Endothelial cell of umbilical vein (primary cell): ENCODE measurements around the gene CLCN6. TPM values are rescaled to one million over a fixed set of nuclear protein-coding genes. Genes with fewer than 3 reads are reported as not detected.
A peak's percentile ranks its signal among the peaks of the same experiment; 100 is the strongest.

Experiments used
- BruUV-seq: library from RNA; stranded (reverse); fragments of 400-500 nt; replicated peaks from 2 replicates; lab custom pipeline; 2021; lab: Mats Ljungman, UMichigan
- CTCF ChIA-PET: fragments of 300-600, 350-600 bp; sonication (Branson Sonifier 250); formaldehyde crosslinking; loops from one replicate; lab custom pipeline; 2021; ENCODE audit warnings: antibody characterized with exemption, inconsistent platforms; lab: Charles Lee
- POLR2A ChIA-PET: fragments of 300-600, 350-600 bp; sonication (Branson Sonifier 250); formaldehyde crosslinking; loops from one replicate; lab custom pipeline; 2021; ENCODE audit warnings: antibody characterized with exemption, inconsistent platforms; lab: Charles Lee
- DNase-seq: peaks from one replicate; pipeline ENCODE4 v3.0.0-alpha.2; 2011; ENCODE audit warnings: low read depth, low spot score
- FAIRE-seq: peaks from 2 replicates; lab custom pipeline; 2011; peaks lifted over from hg19 to GRCh38; lab: Jason Lieb, UNC
- H2AFZ ChIP-seq: 2 replicates; pipeline ENCODE4 v1.6.0; 2012; ENCODE audit warnings: low read depth, low read length, control low read depth, inconsistent platforms
- H3K27ac ChIP-seq: 2 replicates; pipeline ENCODE4 v1.5.1; 2011; ENCODE audit warnings: low read depth, mild to moderate bottlenecking, control low read depth, low read length, moderate library complexity; ENCODE audit not compliant: insufficient read depth
- H3K27me3 ChIP-seq, 2 experiments: 2 replicates each; pipeline versions ENCODE4 v1.6.0 to v1.6.1; 2011; ENCODE audit warnings: low read length in 2 of 2, mixed read lengths in 1 of 2; ENCODE audit not compliant: control insufficient read depth in 2 of 2, insufficient read depth in 2 of 2
- H3K36me3 ChIP-seq, 2 experiments: 2 replicates in 1 of 2; 3 replicates in 1 of 2; pipeline ENCODE4 v1.5.1; 2011; ENCODE audit warnings: low read length in 2 of 2, mild to moderate bottlenecking in 1 of 2, moderate library complexity in 1 of 2; ENCODE audit not compliant: control insufficient read depth in 2 of 2, insufficient read depth in 2 of 2; ENCODE audit errors: extremely low read depth in 1 of 2
- H3K4me1 ChIP-seq: 3 replicates; pipeline ENCODE4 v1.5.1; 2011; ENCODE audit warnings: mild to moderate bottlenecking, low read length; ENCODE audit not compliant: control insufficient read depth, insufficient read depth; ENCODE audit errors: extremely low read depth
- H3K4me2 ChIP-seq: 2 replicates; pipeline ENCODE4 v1.6.1; 2011; ENCODE audit warnings: low read length, control low read depth, mixed read lengths; ENCODE audit not compliant: insufficient read depth
- H3K4me3 ChIP-seq, 3 experiments: fragments of 200-600 bp in 1 of 3; sonication (generic), shearing (Covaris generic) in 1 of 3; replicated peaks in 1 of 3; 2 replicates each; pipeline ENCODE4 v1.5.1; 2011 to 2016; ENCODE audit warnings: control low read depth in 3 of 3, low read length in 3 of 3, mild to moderate bottlenecking in 2 of 3, inconsistent platforms in 1 of 3, low read depth in 1 of 3, moderate library complexity in 1 of 3; ENCODE audit not compliant: insufficient read depth in 1 of 3
- H3K79me2 ChIP-seq: 2 replicates; pipeline ENCODE4 v1.6.0; 2012; ENCODE audit warnings: low read length, inconsistent platforms; ENCODE audit not compliant: control insufficient read depth, insufficient read depth
- H3K9ac ChIP-seq: replicated peaks from 2 replicates; pipeline ENCODE3; 2011; ENCODE audit warnings: low read length, control low read depth; ENCODE audit not compliant: insufficient read depth; ENCODE audit errors: extremely low read depth
- H3K9me1 ChIP-seq: replicated peaks from 3 replicates; pipeline ENCODE4 v1.6.0; 2011; ENCODE audit warnings: mild to moderate bottlenecking, low read length; ENCODE audit not compliant: control insufficient read depth, insufficient read depth; ENCODE audit errors: extremely low read depth
- H3K9me3 ChIP-seq: replicated peaks from 2 replicates; pipeline ENCODE4 v1.5.1; 2012; ENCODE audit warnings: low read length, inconsistent platforms; ENCODE audit not compliant: control insufficient read depth, insufficient read depth
- H4K20me1 ChIP-seq: replicated peaks from 2 replicates; pipeline ENCODE3; 2011; ENCODE audit warnings: mild to moderate bottlenecking, low read length; ENCODE audit not compliant: control insufficient read depth, insufficient read depth; ENCODE audit errors: extremely low read depth
- CTCF ChIP-seq, 2 donors: IDR thresholded peaks; 1 replicate in 1 of 2; 2 replicates in 1 of 2; pipeline ENCODE4 v1.5.1; 2011; ENCODE audit warnings: low read length in 2 of 2, mild to moderate bottlenecking in 2 of 2, moderate library complexity in 2 of 2, control low read depth in 1 of 2, inconsistent platforms in 1 of 2, low read depth in 1 of 2; ENCODE audit not compliant: insufficient read depth in 1 of 2; ENCODE audit errors: extremely low read depth in 1 of 2
- FOS ChIP-seq: IDR thresholded peaks from 2 replicates; pipeline ENCODE4 v1.6.1; 2011; ENCODE audit warnings: mild to moderate bottlenecking, low read length, moderate library complexity, borderline replicate concordance; ENCODE audit not compliant: insufficient read depth
- GATA2 ChIP-seq: IDR thresholded peaks from 2 replicates; pipeline ENCODE4 v1.7.0; 2011; ENCODE audit warnings: low read depth, mild to moderate bottlenecking, moderate library complexity, mixed read lengths, low read length; ENCODE audit not compliant: insufficient read length, insufficient read depth
- JUN ChIP-seq: IDR thresholded peaks from 2 replicates; pipeline ENCODE4 v1.6.1; 2011; ENCODE audit warnings: borderline replicate concordance, low read depth; ENCODE audit not compliant: insufficient read length, insufficient read depth
- MAX ChIP-seq: IDR thresholded peaks from 2 replicates; pipeline ENCODE4 v1.6.1; 2011; ENCODE audit not compliant: insufficient read depth, insufficient read length
- MYC ChIP-seq: IDR thresholded peaks from one replicate; pipeline ENCODE4 v1.6.1; 2011; ENCODE audit warnings: mild to moderate bottlenecking, low read depth, low read length
- POLR2A ChIP-seq: IDR thresholded peaks from 2 replicates; pipeline ENCODE4 v1.6.1; 2012; ENCODE audit warnings: low read depth, mild to moderate bottlenecking, control low read depth, low read length
- POLR2AphosphoS5 ChIP-seq: IDR thresholded peaks from 2 replicates; pipeline ENCODE4 v1.6.1; 2012; ENCODE audit warnings: low read depth, mild to moderate bottlenecking, control low read depth, low read length, moderate library complexity; ENCODE audit not compliant: insufficient read depth
- dilution Hi-C: fragments of 300-500 bp; cut with MboI; formaldehyde crosslinking; loops from one replicate; pipeline ENCODE4 v1.15.0; 2019; ENCODE audit warnings: low sequenced_read_pairs; ENCODE audit not compliant: extremely low pct_ligation_motif_present
- intact Hi-C: fragments of 100-400 bp; cut with micrococcal nuclease; formaldehyde crosslinking; loops from one replicate; pipeline ENCODE4 v1.10.0; 2022
- polyA plus RNA-seq, 4 experiments: library from polyadenylated mRNA; depleted of rRNA in 3 of 4; stranded (reverse) in 3 of 4; unstranded in 1 of 4; fragments of >200 nt; gene quantifications; 2 replicates each; pipeline versions ENCODE4 v1.2.1 to v1.2.3, GENCODE V29; 2011 to 2012; ENCODE audit warnings: missing spikeins in 1 of 4
- total RNA-seq: library from RNA; stranded (reverse); gene quantifications from 2 replicates; pipeline ENCODE4 v1.2.3, GENCODE V29; 2021

The CLCN6 gene
- total and polyA plus RNA-seq, 2 donors (not counting 3 experiments of a cell fraction or from before 2014, with no cell fraction given), result 20.4 to 41.2 TPM

- H3K27ac ChIP-seq, result peak overlapping the region; percentile 96
These were observed 8.3 kb upstream of the CLCN6 start for GRCh38 chr1:11797525-11798216.

More at GRCh38 chr1:11797525-11798216, 8.3 kb upstream of the CLCN6 start:
- peak overlapping the region; percentile 84 for H3K9ac ChIP-seq
- no peaks in the 10 kb centered on the region for H3K9me1 ChIP-seq
- POLR2A ChIA-PET, result interaction anchor here (0.9 to 2.1 kb wide), 6 partner anchors 8 to 112 kb away, joined by 3 to 18 read pairs (median 8); partner anchors contain the start of genes CLCN6 and MTHFR
- peak overlapping the region; percentile 70 for H3K4me2 ChIP-seq
- CTCF ChIA-PET, result interaction anchor here (0.7 to 1.9 kb wide), 8 partner anchors 9 to 84 kb away, joined by 3 to 31 read pairs (median 4); partner anchors contain the start of genes CLCN6 and MTHFR
- no peaks in the 10 kb centered on the region for H3K9me3 ChIP-seq
- TF ChIP-seq POLR2AphosphoS5 (peak; percentile 64), JUN (peak; percentile 51), FOS (peak; percentile 49), MYC (no peak), MAX (no peak), CTCF (IDR thresholded peaks at IDR 0.05; ENCODE audit: extremely low read depth in 1 of 2, insufficient read depth in 1 of 2, low read depth in 1 of 2, low read length in 2 of 2) (no peak), POLR2A (no peak), GATA2 (peak; percentile 81)
- DNase-seq (peak; percentile 99), FAIRE-seq (peak; percentile 99)
- intact Hi-C loops, result loop anchor here (1.0 to 2.0 kb wide), 2 partner anchors 8 to 111 kb away; partner anchors contain the start of gene MTHFR
- peak overlapping the region; percentile 12 for H2AFZ ChIP-seq
- dilution Hi-C loops, result no loop called here
- no peaks in the 10 kb centered on the region for H4K20me1 ChIP-seq
- H3K79me2 ChIP-seq, result peaks cover 3% of the 10 kb centered on the region
- no peaks in the 10 kb centered on the region for H3K27me3 ChIP-seq
- H3K4me1 ChIP-seq, result peaks cover 33% of the 10 kb centered on the region
- H3K4me3 ChIP-seq, result peak overlapping the region in 1 of 3 experiments; percentile 12
- TSS peak; percentile 63 for BruUV-seq
- H3K36me3 ChIP-seq, result peaks cover 6 to 38% of the 10 kb centered on the region in 2 experiments
